ENCODE measurements around the gene IL15. TPM values are rescaled to one million over a fixed set of nuclear protein-coding genes. Genes with fewer than 3 reads are reported as not detected.

Gene IL15
- total RNA-seq, 1 experiment from 2014 or later = 7.1 TPM

GRCh38 chr4:141636771-141637460 lies 533 bp downstream of the IL15 start:
- POLR2A ChIA-PET (ENCODE audit: unreplicated experiment) = interaction anchor here (0.5 to 0.6 kb wide), 2 partner anchors 107 to 1772 kb away, joined by 4 read pairs; no protein-coding TSS in a partner anchor
- no peak for TF ChIP-seq EZH2 (IDR thresholded peaks at IDR 0.05; ENCODE audit: low read length, unreplicated experiment)
- TF ChIP-seq CTCF (conservative IDR thresholded peaks at IDR 0.05; ENCODE audit: low read depth, low read length) = no peak
- no peak for TF ChIP-seq EZH2phosphoT487 (IDR thresholded peaks at IDR 0.05; ENCODE audit: borderline replicate concordance, low read length)

DNA sequence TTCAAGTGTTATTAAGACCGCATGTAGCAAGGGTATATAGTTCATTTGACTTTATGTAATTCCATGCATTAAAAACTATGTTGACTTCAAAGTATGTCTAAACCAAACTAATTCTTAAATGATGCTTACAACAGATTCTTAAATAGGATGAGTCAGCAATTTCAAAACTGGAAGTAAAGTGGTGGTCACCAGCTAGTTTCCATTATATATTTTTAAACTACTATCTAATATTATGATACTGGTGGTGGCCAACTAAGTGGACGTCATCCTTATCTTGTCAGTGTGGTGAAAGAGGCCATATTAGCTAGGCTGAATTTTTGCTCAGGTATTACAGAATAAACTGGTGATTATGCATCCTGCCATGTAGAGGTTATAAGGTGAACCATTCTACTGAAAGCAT lies 1.2 kb downstream of the IL15 start:
- ChIA-PET CTCF (no interaction called here), POLR2A (ENCODE audit: unreplicated experiment) (no interaction called here)
- Histone ChIP-seq H3K4me2 (ENCODE audit: low read length) (peak overlapping the region; percentile 89), H3K9ac (ENCODE audit: low read length) (peak overlapping the region; percentile 82; the same call in 1 of the 2 replicates), H3K27me3 (ENCODE audit: low read length) (no peaks in the 10 kb centered on the region), H3K9me3 (ENCODE audit: low read length) (no peaks in the 10 kb centered on the region), H3K4me3 (ENCODE audit: low read length) (peak overlapping the region; percentile 92), H3K79me2 (ENCODE audit: low read length) (peaks cover 35% of the 10 kb centered on the region), H3F3A (ENCODE audit: low read length, unreplicated experiment) (no peaks in the 10 kb centered on the region), H3K4me1 (ENCODE audit: insufficient read depth, low read length) (peaks cover 22% of the 10 kb centered on the region), H3K9me2 (replicated peaks; ENCODE audit: low read length) (no peaks in the 10 kb centered on the region), H3K27ac (ENCODE audit: low read length) (peak overlapping the region; percentile 84), H4K20me1 (ENCODE audit: low read length) (no peaks in the 10 kb centered on the region), H2AFZ (ENCODE audit: low read length) (peak overlapping the region; percentile 81), H3K36me3 (ENCODE audit: low read depth, low read length) (no peaks in the 10 kb centered on the region)
- no peak for ATAC-seq
- TF ChIP-seq CTCF (conservative IDR thresholded peaks at IDR 0.05; ENCODE audit: low read depth, low read length) (no peak), EZH2phosphoT487 (IDR thresholded peaks at IDR 0.05; ENCODE audit: borderline replicate concordance, low read length) (no peak), EZH2 (IDR thresholded peaks at IDR 0.05; ENCODE audit: low read length, unreplicated experiment) (no peak)
- no TSS peak for BruUV-seq (replicated peaks)
- DNase-seq = peak; percentile 25
- intact Hi-C loops (cut with micrococcal nuclease) = loop anchor here (5.0 kb wide), 3 partner anchors 75 to 290 kb away; no protein-coding TSS in a partner anchor

More at GRCh38 chr4:141636771-141637460, 533 bp downstream of the IL15 start:
- Histone ChIP-seq H3K9ac (ENCODE audit: low read length) (peak overlapping the region; percentile 82), H3K4me2 (ENCODE audit: low read length) (peak overlapping the region; percentile 89), H3K9me3 (ENCODE audit: low read length) (no peaks in the 10 kb centered on the region), H3K27ac (ENCODE audit: low read length) (peak overlapping the region; percentile 84), H3K4me3 (ENCODE audit: low read length) (peak overlapping the region; percentile 92), H2AFZ (ENCODE audit: low read length) (peak overlapping the region; percentile 81), H4K20me1 (ENCODE audit: low read length) (no peaks in the 10 kb centered on the region), H3F3A (ENCODE audit: low read length, unreplicated experiment) (no peaks in the 10 kb centered on the region), H3K36me3 (ENCODE audit: low read depth, low read length) (no peaks in the 10 kb centered on the region), H3K79me2 (ENCODE audit: low read length) (peaks cover 35% of the 10 kb centered on the region), H3K4me1 (ENCODE audit: insufficient read depth, low read length) (peaks cover 16% of the 10 kb centered on the region), H3K9me2 (replicated peaks; ENCODE audit: low read length) (no peaks in the 10 kb centered on the region), H3K27me3 (ENCODE audit: low read length) (no peaks in the 10 kb centered on the region)
- intact Hi-C loops (cut with micrococcal nuclease) = loop anchor here (5.0 kb wide), 3 partner anchors 75 to 290 kb away; no protein-coding TSS in a partner anchor
- BruUV-seq (replicated peaks) = TSS peak; percentile 34
- CTCF ChIA-PET = interaction anchor here (0.7 kb wide), 1 partner anchor 50 kb away, joined by 3 read pairs; no protein-coding TSS in a partner anchor
- DNase-seq (peak; percentile 74), ATAC-seq (peak; percentile 77)

DNA sequence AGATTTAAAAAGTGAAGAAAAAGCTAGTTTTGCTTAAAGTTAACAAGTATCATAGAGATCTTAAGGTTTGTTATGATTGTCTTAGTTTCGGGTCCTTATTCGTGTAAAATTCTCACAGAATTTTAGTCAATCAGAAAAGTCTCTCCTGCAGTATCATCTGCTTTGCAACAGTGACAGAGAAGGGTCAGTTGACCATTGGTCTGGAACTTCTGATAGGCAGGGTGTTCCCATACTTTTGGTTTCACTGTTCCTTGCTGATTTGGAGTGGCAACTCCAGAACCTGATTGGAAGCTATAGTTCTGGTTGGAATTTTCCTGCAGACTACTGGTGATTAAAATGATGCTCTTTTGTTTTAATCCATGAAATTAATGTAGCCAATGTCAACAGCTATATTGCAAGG lies 1.8 kb downstream of the IL15 start:
- ChIA-PET POLR2A (ENCODE audit: unreplicated experiment) (no interaction called here), CTCF (interaction anchor here (0.6 kb wide), 1 partner anchor 19 kb away, joined by 3 read pairs; no protein-coding TSS in a partner anchor)
- no peaks in the 10 kb centered on the region for H3K36me3 ChIP-seq (ENCODE audit: low read depth, low read length)
- DNase-seq (no peak), ATAC-seq (no peak)
- peaks cover 35% of the 10 kb centered on the region for H3K79me2 ChIP-seq (ENCODE audit: low read length)
- H3F3A ChIP-seq (ENCODE audit: low read length, unreplicated experiment) = peaks cover 3% of the 10 kb centered on the region
- H2AFZ ChIP-seq (ENCODE audit: low read length) = no peak overlapping the region
- H3K9me3 ChIP-seq (ENCODE audit: low read length) = no peaks in the 10 kb centered on the region
- H3K4me3 ChIP-seq (ENCODE audit: low read length) = peak overlapping the region; percentile 92
- no peaks in the 10 kb centered on the region for H3K9me2 ChIP-seq (replicated peaks; ENCODE audit: low read length)
- H3K9ac ChIP-seq (ENCODE audit: low read length) = peak overlapping the region; percentile 82; the same call in 1 of the 2 replicates
- intact Hi-C loops (cut with micrococcal nuclease) = loop anchor here (5.0 kb wide), 3 partner anchors 74 to 291 kb away; no protein-coding TSS in a partner anchor
- H3K27me3 ChIP-seq (ENCODE audit: low read length) = no peaks in the 10 kb centered on the region
- H3K4me2 ChIP-seq (ENCODE audit: low read length) = peak overlapping the region; percentile 89
- no TSS peak for BruUV-seq (replicated peaks)
- TF ChIP-seq CTCF (conservative IDR thresholded peaks at IDR 0.05; ENCODE audit: low read depth, low read length) (no peak), EZH2 (IDR thresholded peaks at IDR 0.05; ENCODE audit: low read length, unreplicated experiment) (no peak), EZH2phosphoT487 (IDR thresholded peaks at IDR 0.05; ENCODE audit: borderline replicate concordance, low read length) (no peak)
- no peaks in the 10 kb centered on the region for H4K20me1 ChIP-seq (ENCODE audit: low read length)
- H3K4me1 ChIP-seq (ENCODE audit: insufficient read depth, low read length) = peaks cover 27% of the 10 kb centered on the region
- H3K27ac ChIP-seq (ENCODE audit: low read length) = no peak overlapping the region
